ENCODE measurements around the gene GALC. TPM values are rescaled to one million over a fixed set of nuclear protein-coding genes. Genes with fewer than 3 reads are reported as not detected.

The GALC gene
- total RNA-seq, 1 experiment from 2014 or later, result 19.9 TPM

GRCh38 chr14:87888136-87888999, 104.6 kb downstream of the GALC start:
- ChIA-PET CTCF (no interaction called here), POLR2A (no interaction called here)
- Histone ChIP-seq H3K27me3 (replicated peaks; ENCODE audit: control insufficient read depth, insufficient read depth, low read length) (no peaks in the 10 kb centered on the region), H3K4me3 (ENCODE audit: low read depth, low read length) (no peak overlapping the region), H3K36me3 (ENCODE audit: control insufficient read depth, insufficient read depth, low read length) (no peaks in the 10 kb centered on the region), H3K9me3 (no peaks in the 10 kb centered on the region), H3K4me1 (no peaks in the 10 kb centered on the region)
- Mint-ChIP-seq H3K27me3 (ENCODE audit: insufficient read depth, unreplicated experiment) (peaks cover 4% of the 10 kb centered on the region), H3K27ac (ENCODE audit: unreplicated experiment) (no peak overlapping the region), H3K36me3 (ENCODE audit: insufficient read depth, unreplicated experiment) (no peaks in the 10 kb centered on the region), H3K4me1 (ENCODE audit: low read depth, unreplicated experiment) (no peaks in the 10 kb centered on the region), H3K9me3 (ENCODE audit: unreplicated experiment) (no peaks in the 10 kb centered on the region), H3K4me3 (ENCODE audit: unreplicated experiment) (no peak overlapping the region)
- peak in 1 of 2 experiments; percentile 44 for DNase-seq
- TF ChIP-seq, protein P1, sequence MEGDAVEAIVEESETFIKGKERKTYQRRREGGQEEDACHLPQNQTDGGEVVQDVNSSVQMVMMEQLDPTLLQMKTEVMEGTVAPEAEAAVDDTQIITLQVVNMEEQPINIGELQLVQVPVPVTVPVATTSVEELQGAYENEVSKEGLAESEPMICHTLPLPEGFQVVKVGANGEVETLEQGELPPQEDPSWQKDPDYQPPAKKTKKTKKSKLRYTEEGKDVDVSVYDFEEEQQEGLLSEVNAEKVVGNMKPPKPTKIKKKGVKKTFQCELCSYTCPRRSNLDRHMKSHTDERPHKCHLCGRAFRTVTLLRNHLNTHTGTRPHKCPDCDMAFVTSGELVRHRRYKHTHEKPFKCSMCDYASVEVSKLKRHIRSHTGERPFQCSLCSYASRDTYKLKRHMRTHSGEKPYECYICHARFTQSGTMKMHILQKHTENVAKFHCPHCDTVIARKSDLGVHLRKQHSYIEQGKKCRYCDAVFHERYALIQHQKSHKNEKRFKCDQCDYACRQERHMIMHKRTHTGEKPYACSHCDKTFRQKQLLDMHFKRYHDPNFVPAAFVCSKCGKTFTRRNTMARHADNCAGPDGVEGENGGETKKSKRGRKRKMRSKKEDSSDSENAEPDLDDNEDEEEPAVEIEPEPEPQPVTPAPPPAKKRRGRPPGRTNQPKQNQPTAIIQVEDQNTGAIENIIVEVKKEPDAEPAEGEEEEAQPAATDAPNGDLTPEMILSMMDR (IDR thresholded peaks at IDR 0.05; ENCODE audit: insufficient read depth in 1 of 2, low read depth in 1 of 2, low read length in 1 of 2, severe bottlenecking in 1 of 2, unreplicated experiment in 1 of 2), result peak; percentile 41
- intact Hi-C loops (cut with micrococcal nuclease; ENCODE audit: unreplicated experiment), result no loop called here
- BruUV-seq (replicated peaks), result no TSS peak

DNA sequence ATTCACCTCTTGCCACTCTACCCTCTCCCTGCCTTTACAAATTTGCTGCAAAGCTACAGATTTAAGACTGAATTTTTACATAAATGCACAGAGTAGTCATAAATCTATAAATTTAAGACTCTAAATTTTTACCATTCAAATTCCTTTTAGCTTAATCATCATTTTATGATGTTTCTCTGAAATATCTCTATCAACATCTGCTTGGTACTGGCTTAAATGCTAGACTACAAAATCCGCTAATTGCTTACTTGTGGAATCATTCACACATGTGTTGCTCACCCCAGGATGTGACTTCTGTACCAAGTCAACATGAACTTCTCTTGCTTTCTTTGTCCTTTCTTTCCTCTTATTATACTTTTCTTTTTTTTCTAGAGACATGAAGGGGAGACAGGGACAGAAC, 109.2 kb downstream of the GALC start:
- no peak overlapping the region for H3K4me3 ChIP-seq (ENCODE audit: low read depth, low read length)
- Mint-ChIP-seq H3K4me3 (ENCODE audit: unreplicated experiment) (no peak overlapping the region), H3K27ac (ENCODE audit: unreplicated experiment) (no peak overlapping the region), H3K27me3 (ENCODE audit: insufficient read depth, unreplicated experiment) (peaks cover 11% of the 10 kb centered on the region), H3K9me3 (ENCODE audit: unreplicated experiment) (no peaks in the 10 kb centered on the region), H3K4me1 (ENCODE audit: low read depth, unreplicated experiment) (no peaks in the 10 kb centered on the region), H3K36me3 (ENCODE audit: insufficient read depth, unreplicated experiment) (no peaks in the 10 kb centered on the region)
- no peaks in the 10 kb centered on the region for H3K9me3 ChIP-seq
- H3K36me3 ChIP-seq (ENCODE audit: control insufficient read depth, insufficient read depth, low read length), result no peaks in the 10 kb centered on the region
- TF ChIP-seq, protein P1 (IDR thresholded peaks at IDR 0.05; ENCODE audit: insufficient read depth in 1 of 2, low read depth in 1 of 2, low read length in 1 of 2, severe bottlenecking in 1 of 2, unreplicated experiment in 1 of 2), result no peak
- H3K4me1 ChIP-seq, result no peaks in the 10 kb centered on the region
- BruUV-seq (replicated peaks), result no TSS peak
- intact Hi-C loops (cut with micrococcal nuclease; ENCODE audit: unreplicated experiment), result no loop called here
- no peak for DNase-seq
- ChIA-PET POLR2A (no interaction called here), CTCF (no interaction called here)
- H3K27me3 ChIP-seq (replicated peaks; ENCODE audit: control insufficient read depth, insufficient read depth, low read length), result no peaks in the 10 kb centered on the region

Other genes with a start within 250 kb of the GALC start
- gene GPR65, start 12.0 kb upstream of the GALC start, total RNA-seq (2022), result not detected in 2 replicates

All from Caco-2 (cell line).